WTC11 (cell line): ENCODE results near the gene HMX2. TPM values are rescaled to one million over a fixed set of nuclear protein-coding genes. Genes with fewer than 3 reads are reported as not detected.
A peak's percentile ranks its signal among the peaks of the same experiment; 100 is the strongest.

Experiments
- ATAC-seq: fragments of 200-7000 bp; cut with Tn5 transposase; 2 replicates; pipeline ENCODE4 v1.10.0; 2021; ENCODE audit warnings: mild to moderate bottlenecking, moderate library complexity
- CTCF ChIA-PET: fragments of 300-600 bp; sonication (Branson Sonifier 250); formaldehyde crosslinking; loops from one replicate; lab custom pipeline; 2021; ENCODE audit warnings: antibody characterized with exemption; lab: Charles Lee
- POLR2A ChIA-PET: fragments of 350-600 bp; sonication (Branson Sonifier 250); formaldehyde crosslinking; loops from one replicate; lab custom pipeline; 2021; ENCODE audit warnings: antibody characterized with exemption; lab: Charles Lee
- DNase-seq: peaks from one replicate; pipeline ENCODE4 v3.0.0; 2021; ENCODE audit warnings: low spot score
- H3K27ac Mint-ChIP-seq: 2 replicates; pipeline ENCODE4 v1.8.0; 2021; ENCODE audit warnings: mixed read lengths
- H3K27me3 Mint-ChIP-seq: 2 replicates; pipeline ENCODE4 v1.8.0; 2021; ENCODE audit warnings: low read depth, mild to moderate bottlenecking, moderate library complexity, mixed read lengths
- H3K36me3 Mint-ChIP-seq: 2 replicates; pipeline ENCODE4 v1.8.0; 2021; ENCODE audit warnings: mixed read lengths
- H3K4me1 Mint-ChIP-seq: 2 replicates; pipeline ENCODE4 v1.8.0; 2022; ENCODE audit warnings: mixed read lengths
- H3K4me3 Mint-ChIP-seq: 2 replicates; pipeline ENCODE4 v1.8.0; 2021; ENCODE audit warnings: mild to moderate bottlenecking, moderate library complexity, mixed read lengths
- H3K9me3 Mint-ChIP-seq: 2 replicates; pipeline ENCODE4 v1.8.0; 2021; ENCODE audit warnings: mixed read lengths
- ETV6 ChIP-seq: sonication (generic); formaldehyde crosslinking; IDR thresholded peaks from 2 replicates; pipeline ENCODE4 v1.8.1; 2022; ENCODE audit warnings: mild to moderate bottlenecking, missing genetic modification reagents
- HMGA2 ChIP-seq: fragments of 250-450 bp; sonication (Bioruptor Pico); IDR thresholded peaks from 2 replicates; pipeline ENCODE4 v1.4.0; 2021; ENCODE audit warnings: mild to moderate bottlenecking, moderate library complexity
- SOX15 ChIP-seq: fragments of 250-450 bp; sonication (Bioruptor Pico); IDR thresholded peaks from 2 replicates; pipeline ENCODE4 v1.9.0; 2021; ENCODE audit warnings: mild to moderate bottlenecking
- ZNF671 ChIP-seq: fragments of 250-450 bp; sonication (Bioruptor Pico); IDR thresholded peaks from 2 replicates; pipeline ENCODE4 v1.8.0; 2021; ENCODE audit warnings: mild to moderate bottlenecking
- total RNA-seq: library from RNA; stranded (reverse); gene quantifications from 3 replicates; pipeline ENCODE4 v1.2.3, GENCODE V29; 2021
- TF ChIP-seq, protein P1 (sequence below): sonication (generic); formaldehyde crosslinking; IDR thresholded peaks from 2 replicates; pipeline ENCODE4 v1.8.1; 2023; ENCODE audit warnings: mild to moderate bottlenecking, missing genetic modification reagents, moderate library complexity
- TF ChIP-seq, protein P2 (sequence below): sonication (generic); formaldehyde crosslinking; IDR thresholded peaks from 2 replicates; pipeline ENCODE4 v1.8.1; 2023; ENCODE audit warnings: mild to moderate bottlenecking, missing genetic modification reagents
- TF ChIP-seq, protein P3 (sequence below): sonication (generic); formaldehyde crosslinking; IDR thresholded peaks from 2 replicates; pipeline ENCODE4 v1.8.0; 2023; ENCODE audit warnings: mild to moderate bottlenecking, missing genetic modification reagents
- TF ChIP-seq, protein P4 (sequence below): sonication (generic); formaldehyde crosslinking; IDR thresholded peaks from 2 replicates; pipeline ENCODE4 v1.8.0; 2022; ENCODE audit warnings: missing genetic modification reagents
- TF ChIP-seq, protein P5 (sequence below): fragments of 200-600 bp; IDR thresholded peaks from 2 replicates; pipeline ENCODE4 v1.8.0; 2022; ENCODE audit warnings: antibody characterized with exemption

HMX2 gene
- total RNA-seq, 1 experiment from 2014 or later = 0.59 TPM

DNA sequence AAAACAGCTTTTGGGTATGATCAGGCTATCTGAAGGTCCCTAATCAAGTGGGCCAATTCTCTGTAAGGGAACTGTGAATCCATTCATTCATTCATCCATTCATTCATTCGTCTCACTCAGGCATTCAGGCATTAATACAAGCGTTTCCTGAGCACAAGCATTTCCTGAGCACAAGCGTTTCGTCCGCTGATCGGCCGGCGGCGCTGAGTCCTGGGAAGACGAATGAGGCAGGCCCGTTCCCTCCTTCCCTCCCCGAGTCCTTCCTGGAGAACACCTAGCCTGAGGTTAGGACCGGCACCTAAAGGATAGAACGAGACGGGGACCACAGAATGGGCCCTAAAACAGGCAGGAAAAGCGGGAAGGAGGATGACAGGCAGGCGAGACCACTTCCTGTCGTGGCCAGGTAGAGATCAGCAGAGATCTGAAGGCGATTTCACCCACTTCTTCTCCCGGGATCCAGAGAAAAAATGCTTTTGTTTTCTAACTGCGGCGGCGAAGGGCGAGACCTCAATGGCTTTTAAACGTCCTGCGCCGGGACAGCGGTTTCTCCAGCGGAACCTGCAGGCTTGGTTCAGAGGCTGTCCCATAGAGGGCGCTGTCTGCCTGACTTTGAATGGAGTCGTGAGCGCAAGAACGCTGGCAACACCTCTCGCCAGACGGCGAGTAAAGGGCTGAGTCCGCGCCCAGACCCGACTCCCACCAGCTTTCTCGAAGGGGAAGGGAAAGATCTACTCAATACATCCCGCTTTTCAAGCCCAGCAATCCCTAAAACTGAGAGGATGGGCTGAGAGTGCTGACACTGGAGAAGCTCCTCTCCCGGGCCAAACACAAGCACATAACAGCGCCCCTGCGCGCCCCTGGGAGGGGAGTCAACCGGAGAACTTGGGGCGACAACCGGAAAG lies 15.1 kb upstream of the HMX2 start (continued):
- TF ChIP-seq, protein P1, sequence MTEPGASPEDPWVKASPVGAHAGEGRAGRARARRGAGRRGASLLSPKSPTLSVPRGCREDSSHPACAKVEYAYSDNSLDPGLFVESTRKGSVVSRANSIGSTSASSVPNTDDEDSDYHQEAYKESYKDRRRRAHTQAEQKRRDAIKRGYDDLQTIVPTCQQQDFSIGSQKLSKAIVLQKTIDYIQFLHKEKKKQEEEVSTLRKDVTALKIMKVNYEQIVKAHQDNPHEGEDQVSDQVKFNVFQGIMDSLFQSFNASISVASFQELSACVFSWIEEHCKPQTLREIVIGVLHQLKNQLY (CRISPR knock-in tag) = no peak
- no peak for TF ChIP-seq ZNF671 (CRISPR knock-in tag)
- TF ChIP-seq SOX15 (CRISPR knock-in tag) = no peak
- no peak for TF ChIP-seq HMGA2 (CRISPR knock-in tag)
- TF ChIP-seq, protein P2, sequence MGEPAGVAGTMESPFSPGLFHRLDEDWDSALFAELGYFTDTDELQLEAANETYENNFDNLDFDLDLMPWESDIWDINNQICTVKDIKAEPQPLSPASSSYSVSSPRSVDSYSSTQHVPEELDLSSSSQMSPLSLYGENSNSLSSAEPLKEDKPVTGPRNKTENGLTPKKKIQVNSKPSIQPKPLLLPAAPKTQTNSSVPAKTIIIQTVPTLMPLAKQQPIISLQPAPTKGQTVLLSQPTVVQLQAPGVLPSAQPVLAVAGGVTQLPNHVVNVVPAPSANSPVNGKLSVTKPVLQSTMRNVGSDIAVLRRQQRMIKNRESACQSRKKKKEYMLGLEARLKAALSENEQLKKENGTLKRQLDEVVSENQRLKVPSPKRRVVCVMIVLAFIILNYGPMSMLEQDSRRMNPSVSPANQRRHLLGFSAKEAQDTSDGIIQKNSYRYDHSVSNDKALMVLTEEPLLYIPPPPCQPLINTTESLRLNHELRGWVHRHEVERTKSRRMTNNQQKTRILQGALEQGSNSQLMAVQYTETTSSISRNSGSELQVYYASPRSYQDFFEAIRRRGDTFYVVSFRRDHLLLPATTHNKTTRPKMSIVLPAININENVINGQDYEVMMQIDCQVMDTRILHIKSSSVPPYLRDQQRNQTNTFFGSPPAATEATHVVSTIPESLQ (CRISPR knock-in tag) = no peak
- no peak for TF ChIP-seq ETV6 (CRISPR knock-in tag)
- TF ChIP-seq, protein P3, sequence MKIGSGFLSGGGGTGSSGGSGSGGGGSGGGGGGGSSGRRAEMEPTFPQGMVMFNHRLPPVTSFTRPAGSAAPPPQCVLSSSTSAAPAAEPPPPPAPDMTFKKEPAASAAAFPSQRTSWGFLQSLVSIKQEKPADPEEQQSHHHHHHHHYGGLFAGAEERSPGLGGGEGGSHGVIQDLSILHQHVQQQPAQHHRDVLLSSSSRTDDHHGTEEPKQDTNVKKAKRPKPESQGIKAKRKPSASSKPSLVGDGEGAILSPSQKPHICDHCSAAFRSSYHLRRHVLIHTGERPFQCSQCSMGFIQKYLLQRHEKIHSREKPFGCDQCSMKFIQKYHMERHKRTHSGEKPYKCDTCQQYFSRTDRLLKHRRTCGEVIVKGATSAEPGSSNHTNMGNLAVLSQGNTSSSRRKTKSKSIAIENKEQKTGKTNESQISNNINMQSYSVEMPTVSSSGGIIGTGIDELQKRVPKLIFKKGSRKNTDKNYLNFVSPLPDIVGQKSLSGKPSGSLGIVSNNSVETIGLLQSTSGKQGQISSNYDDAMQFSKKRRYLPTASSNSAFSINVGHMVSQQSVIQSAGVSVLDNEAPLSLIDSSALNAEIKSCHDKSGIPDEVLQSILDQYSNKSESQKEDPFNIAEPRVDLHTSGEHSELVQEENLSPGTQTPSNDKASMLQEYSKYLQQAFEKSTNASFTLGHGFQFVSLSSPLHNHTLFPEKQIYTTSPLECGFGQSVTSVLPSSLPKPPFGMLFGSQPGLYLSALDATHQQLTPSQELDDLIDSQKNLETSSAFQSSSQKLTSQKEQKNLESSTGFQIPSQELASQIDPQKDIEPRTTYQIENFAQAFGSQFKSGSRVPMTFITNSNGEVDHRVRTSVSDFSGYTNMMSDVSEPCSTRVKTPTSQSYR = no peak

DNA sequence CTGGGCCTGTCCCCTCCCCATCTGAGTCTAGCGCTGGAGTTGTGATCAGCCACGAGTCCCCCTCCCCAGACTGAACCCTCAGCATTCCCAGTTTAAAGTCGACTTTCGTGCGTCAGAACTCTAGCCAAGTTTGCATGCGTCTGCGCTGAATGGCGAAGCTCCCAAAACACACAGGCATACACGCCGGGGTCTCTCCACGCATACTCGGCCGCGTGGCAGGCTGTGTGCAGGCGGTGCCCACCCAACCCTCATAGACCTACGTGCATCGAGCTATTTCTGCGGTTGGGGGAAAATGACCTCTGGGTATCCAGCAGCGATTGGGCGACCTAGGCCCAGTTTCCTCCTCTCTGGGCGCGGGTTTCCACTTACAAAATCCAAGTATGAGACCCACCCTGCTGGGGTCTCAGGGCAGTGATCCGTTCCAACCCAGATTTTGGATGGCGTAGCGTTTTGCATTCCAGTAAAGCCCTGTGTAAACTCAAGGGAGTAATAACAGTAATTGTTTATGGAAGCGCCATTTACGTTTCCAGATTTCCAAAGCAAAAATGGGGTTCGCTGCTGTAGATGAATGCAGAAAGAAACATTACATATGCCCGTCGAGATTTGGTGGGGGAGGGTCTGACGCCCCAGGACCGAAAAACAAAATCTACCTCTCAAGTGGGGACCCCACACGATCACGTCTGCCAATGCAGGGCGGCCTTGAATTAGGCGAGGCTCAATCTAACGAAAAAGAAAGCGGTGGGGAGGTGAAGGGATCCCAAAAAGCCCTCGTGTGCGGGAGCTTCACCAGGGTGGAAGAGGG lies 14.2 kb upstream of the HMX2 start:
- Mint-ChIP-seq H3K9me3 (no peaks in the 10 kb centered on the region), H3K27ac (no peak overlapping the region), H3K4me3 (peak overlapping the region; percentile 75), H3K4me1 (peaks cover 29% of the 10 kb centered on the region), H3K27me3 (peaks cover 96% of the 10 kb centered on the region)
- DNase-seq (no peak), ATAC-seq (peak; percentile 1; the same call in 1 of the 2 replicates)
- CTCF ChIA-PET = interaction anchor here (0.6 to 2.9 kb wide), 19 partner anchors 10 to 425 kb away, joined by 3 to 36 read pairs (median 4); partner anchors contain the start of gene BUB3
- POLR2A ChIA-PET = interaction anchor here (0.5 to 1.8 kb wide), 3 partner anchors 17 to 1996 kb away, joined by 4 to 6 read pairs (median 4); partner anchors contain the start of gene BUB3
- TF ChIP-seq, protein P4, sequence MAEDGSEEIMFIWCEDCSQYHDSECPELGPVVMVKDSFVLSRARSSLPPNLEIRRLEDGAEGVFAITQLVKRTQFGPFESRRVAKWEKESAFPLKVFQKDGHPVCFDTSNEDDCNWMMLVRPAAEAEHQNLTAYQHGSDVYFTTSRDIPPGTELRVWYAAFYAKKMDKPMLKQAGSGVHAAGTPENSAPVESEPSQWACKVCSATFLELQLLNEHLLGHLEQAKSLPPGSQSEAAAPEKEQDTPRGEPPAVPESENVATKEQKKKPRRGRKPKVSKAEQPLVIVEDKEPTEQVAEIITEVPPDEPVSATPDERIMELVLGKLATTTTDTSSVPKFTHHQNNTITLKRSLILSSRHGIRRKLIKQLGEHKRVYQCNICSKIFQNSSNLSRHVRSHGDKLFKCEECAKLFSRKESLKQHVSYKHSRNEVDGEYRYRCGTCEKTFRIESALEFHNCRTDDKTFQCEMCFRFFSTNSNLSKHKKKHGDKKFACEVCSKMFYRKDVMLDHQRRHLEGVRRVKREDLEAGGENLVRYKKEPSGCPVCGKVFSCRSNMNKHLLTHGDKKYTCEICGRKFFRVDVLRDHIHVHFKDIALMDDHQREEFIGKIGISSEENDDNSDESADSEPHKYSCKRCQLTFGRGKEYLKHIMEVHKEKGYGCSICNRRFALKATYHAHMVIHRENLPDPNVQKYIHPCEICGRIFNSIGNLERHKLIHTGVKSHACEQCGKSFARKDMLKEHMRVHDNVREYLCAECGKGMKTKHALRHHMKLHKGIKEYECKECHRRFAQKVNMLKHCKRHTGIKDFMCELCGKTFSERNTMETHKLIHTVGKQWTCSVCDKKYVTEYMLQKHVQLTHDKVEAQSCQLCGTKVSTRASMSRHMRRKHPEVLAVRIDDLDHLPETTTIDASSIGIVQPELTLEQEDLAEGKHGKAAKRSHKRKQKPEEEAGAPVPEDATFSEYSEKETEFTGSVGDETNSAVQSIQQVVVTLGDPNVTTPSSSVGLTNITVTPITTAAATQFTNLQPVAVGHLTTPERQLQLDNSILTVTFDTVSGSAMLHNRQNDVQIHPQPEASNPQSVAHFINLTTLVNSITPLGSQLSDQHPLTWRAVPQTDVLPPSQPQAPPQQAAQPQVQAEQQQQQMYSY = 0 out of 2 replicates have a peak, but pooled peaks have one; percentile 11
- TF ChIP-seq, protein P5, sequence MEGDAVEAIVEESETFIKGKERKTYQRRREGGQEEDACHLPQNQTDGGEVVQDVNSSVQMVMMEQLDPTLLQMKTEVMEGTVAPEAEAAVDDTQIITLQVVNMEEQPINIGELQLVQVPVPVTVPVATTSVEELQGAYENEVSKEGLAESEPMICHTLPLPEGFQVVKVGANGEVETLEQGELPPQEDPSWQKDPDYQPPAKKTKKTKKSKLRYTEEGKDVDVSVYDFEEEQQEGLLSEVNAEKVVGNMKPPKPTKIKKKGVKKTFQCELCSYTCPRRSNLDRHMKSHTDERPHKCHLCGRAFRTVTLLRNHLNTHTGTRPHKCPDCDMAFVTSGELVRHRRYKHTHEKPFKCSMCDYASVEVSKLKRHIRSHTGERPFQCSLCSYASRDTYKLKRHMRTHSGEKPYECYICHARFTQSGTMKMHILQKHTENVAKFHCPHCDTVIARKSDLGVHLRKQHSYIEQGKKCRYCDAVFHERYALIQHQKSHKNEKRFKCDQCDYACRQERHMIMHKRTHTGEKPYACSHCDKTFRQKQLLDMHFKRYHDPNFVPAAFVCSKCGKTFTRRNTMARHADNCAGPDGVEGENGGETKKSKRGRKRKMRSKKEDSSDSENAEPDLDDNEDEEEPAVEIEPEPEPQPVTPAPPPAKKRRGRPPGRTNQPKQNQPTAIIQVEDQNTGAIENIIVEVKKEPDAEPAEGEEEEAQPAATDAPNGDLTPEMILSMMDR = no peak
- TF ChIP-seq, all 79 proteins: peak for 1
- H3K36me3 Mint-ChIP-seq = no peaks in the 10 kb centered on the region
